ENCODE results near the gene ZFAND2B.

DNA sequence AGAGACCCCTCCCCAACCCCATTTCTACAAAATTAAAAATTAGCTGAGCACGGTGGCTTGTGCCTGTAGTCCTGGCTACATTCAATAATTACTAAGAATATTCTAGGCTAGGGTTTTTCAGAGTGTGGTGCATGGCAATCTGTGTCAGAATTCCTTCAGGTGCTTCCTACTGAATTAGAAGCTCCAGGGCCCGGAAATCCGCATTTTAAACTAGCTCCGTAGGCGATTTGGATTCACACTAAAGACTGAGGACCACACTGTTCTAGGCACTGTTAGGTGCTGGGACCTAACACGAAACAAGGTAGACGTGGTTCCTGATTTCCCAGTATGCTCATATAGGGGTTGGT is 628 bp upstream of the ZFAND2B start:
- TF ChIP-seq TAF1 (IDR thresholded peaks at IDR 0.05; ENCODE audit: borderline replicate concordance, insufficient read depth, low read length): no peak
- no peak for TF ChIP-seq POLR2AphosphoS5 (IDR thresholded peaks at IDR 0.05; ENCODE audit: low read depth, low read length)
- TF ChIP-seq SIN3A (IDR thresholded peaks at IDR 0.05; ENCODE audit: borderline replicate concordance, insufficient read depth, low read length): no peak
- TF ChIP-seq, protein P1, sequence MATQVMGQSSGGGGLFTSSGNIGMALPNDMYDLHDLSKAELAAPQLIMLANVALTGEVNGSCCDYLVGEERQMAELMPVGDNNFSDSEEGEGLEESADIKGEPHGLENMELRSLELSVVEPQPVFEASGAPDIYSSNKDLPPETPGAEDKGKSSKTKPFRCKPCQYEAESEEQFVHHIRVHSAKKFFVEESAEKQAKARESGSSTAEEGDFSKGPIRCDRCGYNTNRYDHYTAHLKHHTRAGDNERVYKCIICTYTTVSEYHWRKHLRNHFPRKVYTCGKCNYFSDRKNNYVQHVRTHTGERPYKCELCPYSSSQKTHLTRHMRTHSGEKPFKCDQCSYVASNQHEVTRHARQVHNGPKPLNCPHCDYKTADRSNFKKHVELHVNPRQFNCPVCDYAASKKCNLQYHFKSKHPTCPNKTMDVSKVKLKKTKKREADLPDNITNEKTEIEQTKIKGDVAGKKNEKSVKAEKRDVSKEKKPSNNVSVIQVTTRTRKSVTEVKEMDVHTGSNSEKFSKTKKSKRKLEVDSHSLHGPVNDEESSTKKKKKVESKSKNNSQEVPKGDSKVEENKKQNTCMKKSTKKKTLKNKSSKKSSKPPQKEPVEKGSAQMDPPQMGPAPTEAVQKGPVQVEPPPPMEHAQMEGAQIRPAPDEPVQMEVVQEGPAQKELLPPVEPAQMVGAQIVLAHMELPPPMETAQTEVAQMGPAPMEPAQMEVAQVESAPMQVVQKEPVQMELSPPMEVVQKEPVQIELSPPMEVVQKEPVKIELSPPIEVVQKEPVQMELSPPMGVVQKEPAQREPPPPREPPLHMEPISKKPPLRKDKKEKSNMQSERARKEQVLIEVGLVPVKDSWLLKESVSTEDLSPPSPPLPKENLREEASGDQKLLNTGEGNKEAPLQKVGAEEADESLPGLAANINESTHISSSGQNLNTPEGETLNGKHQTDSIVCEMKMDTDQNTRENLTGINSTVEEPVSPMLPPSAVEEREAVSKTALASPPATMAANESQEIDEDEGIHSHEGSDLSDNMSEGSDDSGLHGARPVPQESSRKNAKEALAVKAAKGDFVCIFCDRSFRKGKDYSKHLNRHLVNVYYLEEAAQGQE (IDR thresholded peaks at IDR 0.05; ENCODE audit: insufficient read depth in 1 of 2, low read depth in 2 of 2, low read length in 2 of 2): no peak
